Effector memory CD4-positive, alpha-beta T cell (primary cell): ENCODE data around the gene HELQ.
"Not testable (repeated sequence)": the region's sequence is repeated elsewhere in the genome, so short reads cannot be mapped to it uniquely, and the experiment has no call there.

Experiments used
- DNase-seq, 3 donors: peaks; one replicate each; pipeline ENCODE4 v3.0.0-alpha.2; 2020
- H3K27ac ChIP-seq: 2 replicates; pipeline ENCODE4 v1.7.0; 2013; ENCODE audit warnings: mild to moderate bottlenecking, low read length, moderate library complexity; ENCODE audit not compliant: insufficient read depth, poor library complexity, severe bottlenecking
- H3K27me3 ChIP-seq: replicated peaks from 2 replicates; pipeline ENCODE4 v1.7.0; 2013; ENCODE audit warnings: mild to moderate bottlenecking, low read length; ENCODE audit not compliant: insufficient read depth, control insufficient read depth, poor library complexity, severe bottlenecking
- H3K36me3 ChIP-seq: 2 replicates; pipeline ENCODE4 v1.7.0; 2013; ENCODE audit warnings: mild to moderate bottlenecking, low read length, moderate library complexity; ENCODE audit not compliant: control insufficient read depth, insufficient read depth
- H3K4me1 ChIP-seq: 2 replicates; pipeline ENCODE4 v1.7.0; 2013; ENCODE audit warnings: low read length, mild to moderate bottlenecking; ENCODE audit not compliant: control insufficient read depth, insufficient read depth, poor library complexity, severe bottlenecking
- H3K4me3 ChIP-seq: 2 replicates; pipeline ENCODE4 v1.7.0; 2013; ENCODE audit warnings: low read length, low read depth, mild to moderate bottlenecking; ENCODE audit not compliant: insufficient read depth, poor library complexity, severe bottlenecking
- H3K9me3 ChIP-seq: 2 replicates; pipeline ENCODE4 v1.7.0; 2013; ENCODE audit warnings: mild to moderate bottlenecking, low read length, moderate library complexity; ENCODE audit not compliant: control insufficient read depth

HELQ gene

DNA sequence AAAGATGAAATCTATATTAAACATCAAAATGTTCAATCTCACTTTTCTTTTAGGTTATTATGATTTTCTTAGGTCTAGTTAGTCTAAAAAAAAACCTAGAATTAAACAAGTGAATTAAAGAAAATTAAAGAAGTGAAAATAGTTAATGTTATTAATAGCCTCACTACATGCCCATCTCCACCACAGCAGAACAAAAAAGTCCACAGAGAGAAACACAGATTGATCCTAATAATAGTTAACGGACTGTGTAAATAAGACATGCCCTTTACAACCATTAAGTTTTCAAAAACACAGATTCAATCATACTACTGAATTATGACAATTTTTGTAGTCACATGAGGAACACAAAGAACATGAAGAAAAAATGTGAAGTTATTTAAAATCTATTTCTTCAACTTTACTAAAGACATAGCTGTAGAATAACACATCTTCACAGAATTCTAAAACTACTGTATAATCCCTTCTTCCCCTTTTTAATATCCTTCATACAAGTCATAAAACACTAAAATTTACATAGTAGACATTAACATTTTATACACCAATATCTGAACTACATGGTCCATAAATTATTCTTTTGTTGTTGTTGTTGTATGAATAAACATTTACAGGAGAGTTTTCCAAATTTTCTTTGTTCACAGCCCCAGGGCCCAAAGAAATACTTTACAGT lies 15.3 kb downstream of the HELQ start:
- Histone ChIP-seq H3K27me3 (no peaks in the 10 kb centered on the region), H3K4me3 (no peak overlapping the region), H3K9me3 (no peaks in the 10 kb centered on the region), H3K4me1 (no peaks in the 10 kb centered on the region), H3K36me3 (peaks cover 40% of the 10 kb centered on the region), H3K27ac (no peak overlapping the region)
- no peak for DNase-seq

DNA sequence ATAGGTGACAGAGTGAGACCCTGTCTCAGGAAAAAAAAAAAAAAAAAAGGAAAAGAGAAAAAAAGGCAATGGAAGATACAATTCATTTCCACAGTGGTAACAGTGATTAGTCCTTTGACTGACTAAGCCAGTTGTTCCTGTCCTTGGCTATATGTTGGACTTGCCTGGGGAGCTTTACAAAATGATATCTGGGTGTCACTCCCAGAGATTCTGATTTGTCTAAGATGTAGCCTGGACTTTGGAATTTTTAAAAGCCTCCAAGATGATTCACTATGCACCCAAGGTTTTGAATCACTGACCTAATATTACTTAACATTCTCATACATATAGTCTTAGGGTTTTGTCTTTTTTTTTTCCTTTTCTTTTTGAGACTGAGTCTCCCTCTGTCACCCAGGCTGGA lies 16.9 kb downstream of the HELQ start:
- DNase-seq: no peak
- H3K9me3 ChIP-seq: no peaks in the 10 kb centered on the region
- H3K36me3 ChIP-seq: peaks cover 27% of the 10 kb centered on the region
- H3K4me1 ChIP-seq: no peaks in the 10 kb centered on the region
- H3K4me3 ChIP-seq: no peak overlapping the region
- H3K27me3 ChIP-seq: no peaks in the 10 kb centered on the region
- H3K27ac ChIP-seq: no peak overlapping the region

DNA sequence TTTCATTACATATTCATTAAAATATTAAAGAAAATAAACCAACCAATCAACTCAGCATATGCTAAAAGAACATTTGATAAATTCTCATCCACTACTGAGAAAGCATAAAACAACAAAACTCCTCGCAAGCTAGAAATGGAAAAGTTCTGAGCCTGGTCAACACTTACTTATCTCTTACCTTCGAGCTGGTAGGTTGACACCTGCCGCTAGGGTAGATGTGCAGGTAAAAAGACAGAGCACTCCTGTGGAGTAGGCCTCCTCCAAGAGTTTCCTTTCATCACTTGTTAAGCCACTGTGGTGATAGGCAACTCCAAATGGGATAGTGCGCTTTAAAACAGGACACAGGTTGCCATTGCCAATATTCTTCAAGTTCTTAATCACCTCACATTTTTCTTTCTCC lies 18.9 kb downstream of the HELQ start:
- no peaks in the 10 kb centered on the region for H3K27me3 ChIP-seq

DNA sequence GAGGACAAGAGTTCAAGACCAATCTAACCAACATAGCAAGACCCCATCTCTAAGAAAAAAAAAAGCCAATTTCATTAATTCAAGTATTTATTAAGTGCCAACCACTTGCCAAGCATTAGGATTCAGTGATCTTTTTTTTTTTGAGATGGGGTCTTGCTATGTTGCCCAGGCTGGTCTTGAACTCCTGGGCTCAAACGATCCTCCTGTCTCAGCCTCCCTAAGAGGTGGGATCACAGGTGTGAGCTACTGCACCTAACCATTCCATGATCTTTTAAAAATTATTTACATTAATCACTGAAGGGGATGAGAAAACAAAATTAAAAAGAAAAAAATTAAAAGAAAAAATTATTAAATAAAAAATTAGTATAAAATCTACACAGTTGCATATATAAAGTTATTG lies 24.4 kb downstream of the HELQ start:
- Histone ChIP-seq H3K4me3 (no peak overlapping the region), H3K4me1 (no peaks in the 10 kb centered on the region), H3K27ac (no peak overlapping the region), H3K9me3 (no peaks in the 10 kb centered on the region), H3K27me3 (no peaks in the 10 kb centered on the region), H3K36me3 (peaks cover 22% of the 10 kb centered on the region)
- DNase-seq: no peak

More for the DNA sequence above, 18.9 kb downstream of the HELQ start:
- H3K4me1 ChIP-seq: no peaks in the 10 kb centered on the region
- H3K9me3 ChIP-seq: no peaks in the 10 kb centered on the region
- no peak overlapping the region for H3K4me3 ChIP-seq
- H3K36me3 ChIP-seq: peaks cover 15% of the 10 kb centered on the region
- H3K27ac ChIP-seq: no peak overlapping the region
- DNase-seq: no peak

DNA sequence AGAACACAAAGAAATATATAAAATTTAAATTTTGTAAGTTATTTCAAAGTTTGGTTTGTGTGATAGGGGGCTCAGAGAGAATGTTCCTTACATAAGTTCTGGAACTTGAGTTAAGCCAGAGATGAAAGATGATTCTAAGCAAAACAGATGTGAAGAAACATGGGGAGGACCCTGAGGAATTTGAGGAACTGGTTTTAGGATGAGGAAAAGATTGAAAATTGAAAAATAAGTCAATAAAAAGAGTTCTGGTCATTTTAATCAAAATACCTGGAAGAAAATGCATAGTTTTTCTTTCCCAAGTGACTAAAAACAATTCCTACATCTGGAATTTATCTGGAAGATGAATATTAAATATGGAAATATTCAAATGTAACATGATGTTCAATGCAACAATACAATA lies 37.4 kb downstream of the HELQ start:
- no peaks in the 10 kb centered on the region for H3K9me3 ChIP-seq
- DNase-seq: no peak
- H3K27me3 ChIP-seq: no peaks in the 10 kb centered on the region
- H3K27ac ChIP-seq: no peak overlapping the region
- H3K36me3 ChIP-seq: peaks cover 58% of the 10 kb centered on the region
- no peaks in the 10 kb centered on the region for H3K4me1 ChIP-seq
- no peak overlapping the region for H3K4me3 ChIP-seq

DNA sequence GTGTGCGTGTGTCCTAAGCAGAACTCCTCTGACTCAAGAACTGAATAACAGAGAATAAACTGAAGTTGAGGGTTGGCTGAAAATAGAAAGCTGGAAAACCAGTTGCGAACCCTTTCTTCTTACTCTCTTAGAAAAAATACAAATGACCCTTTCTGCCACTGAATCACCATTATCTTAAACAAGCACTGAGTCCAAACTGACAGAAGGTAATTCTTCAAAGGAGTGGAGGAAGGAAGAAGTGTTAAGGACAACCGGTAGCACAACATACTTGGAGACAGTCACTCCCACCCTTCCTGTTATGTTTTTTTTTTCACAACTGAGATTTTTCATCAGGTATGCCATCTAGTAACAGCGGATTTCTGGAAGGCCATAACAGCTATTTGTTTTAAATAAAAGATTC lies 38.1 kb downstream of the HELQ start:
- no peaks in the 10 kb centered on the region for H3K9me3 ChIP-seq
- no peak overlapping the region for H3K27ac ChIP-seq
- H3K4me3 ChIP-seq: no peak overlapping the region
- no peaks in the 10 kb centered on the region for H3K4me1 ChIP-seq
- peaks cover 57% of the 10 kb centered on the region for H3K36me3 ChIP-seq
- no peak for DNase-seq
- H3K27me3 ChIP-seq: no peaks in the 10 kb centered on the region

DNA sequence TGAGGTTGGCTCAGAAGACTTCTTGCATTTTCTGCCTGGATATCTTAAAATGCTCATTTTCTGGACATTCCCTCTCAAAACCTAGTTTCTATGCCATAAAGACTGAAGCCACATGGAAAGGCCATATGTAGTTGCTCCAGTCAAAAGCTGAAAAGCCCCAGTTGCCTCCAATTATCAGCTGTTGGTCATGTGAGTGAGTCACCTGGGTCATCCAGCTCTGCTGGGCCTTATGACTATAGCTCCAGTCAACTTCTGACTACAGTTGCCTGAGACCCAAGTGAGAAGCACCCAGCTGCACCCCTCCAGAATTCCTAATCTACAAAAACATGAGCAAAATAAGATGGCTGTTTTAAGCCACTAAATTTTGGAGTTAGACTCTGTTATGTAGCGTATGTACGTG lies 41.9 kb downstream of the HELQ start:
- no peaks in the 10 kb centered on the region for H3K4me1 ChIP-seq
- no peaks in the 10 kb centered on the region for H3K27me3 ChIP-seq
- H3K4me3 ChIP-seq: no peak overlapping the region
- no peaks in the 10 kb centered on the region for H3K9me3 ChIP-seq
- H3K27ac ChIP-seq: no peak overlapping the region
- no peak for DNase-seq
- H3K36me3 ChIP-seq: peaks cover 50% of the 10 kb centered on the region

DNA sequence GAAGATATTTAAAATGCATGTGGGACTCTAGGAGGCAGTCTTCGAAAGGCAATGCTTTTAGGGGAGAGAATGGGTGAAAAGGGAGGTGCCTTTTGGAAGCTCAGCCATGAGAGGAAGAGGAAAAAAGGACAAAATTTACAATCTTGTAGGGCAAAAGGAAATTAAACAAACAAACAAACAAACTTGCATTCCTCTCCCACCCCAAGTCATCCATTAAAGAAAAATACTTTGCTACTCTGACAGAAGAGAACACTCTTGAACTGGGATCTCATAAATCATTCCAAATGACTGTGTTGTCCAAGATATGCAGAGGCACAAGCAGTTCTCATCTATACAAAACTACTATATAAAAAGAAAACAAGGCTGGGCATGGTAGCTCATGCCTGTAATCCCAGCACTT lies 46.7 kb downstream of the HELQ start:
- H3K4me1 ChIP-seq: no peaks in the 10 kb centered on the region
- no peaks in the 10 kb centered on the region for H3K9me3 ChIP-seq
- no peaks in the 10 kb centered on the region for H3K27me3 ChIP-seq
- H3K4me3 ChIP-seq: no peak overlapping the region
- H3K27ac ChIP-seq: no peak overlapping the region
- no peak for DNase-seq
- peaks cover 30% of the 10 kb centered on the region for H3K36me3 ChIP-seq

DNA sequence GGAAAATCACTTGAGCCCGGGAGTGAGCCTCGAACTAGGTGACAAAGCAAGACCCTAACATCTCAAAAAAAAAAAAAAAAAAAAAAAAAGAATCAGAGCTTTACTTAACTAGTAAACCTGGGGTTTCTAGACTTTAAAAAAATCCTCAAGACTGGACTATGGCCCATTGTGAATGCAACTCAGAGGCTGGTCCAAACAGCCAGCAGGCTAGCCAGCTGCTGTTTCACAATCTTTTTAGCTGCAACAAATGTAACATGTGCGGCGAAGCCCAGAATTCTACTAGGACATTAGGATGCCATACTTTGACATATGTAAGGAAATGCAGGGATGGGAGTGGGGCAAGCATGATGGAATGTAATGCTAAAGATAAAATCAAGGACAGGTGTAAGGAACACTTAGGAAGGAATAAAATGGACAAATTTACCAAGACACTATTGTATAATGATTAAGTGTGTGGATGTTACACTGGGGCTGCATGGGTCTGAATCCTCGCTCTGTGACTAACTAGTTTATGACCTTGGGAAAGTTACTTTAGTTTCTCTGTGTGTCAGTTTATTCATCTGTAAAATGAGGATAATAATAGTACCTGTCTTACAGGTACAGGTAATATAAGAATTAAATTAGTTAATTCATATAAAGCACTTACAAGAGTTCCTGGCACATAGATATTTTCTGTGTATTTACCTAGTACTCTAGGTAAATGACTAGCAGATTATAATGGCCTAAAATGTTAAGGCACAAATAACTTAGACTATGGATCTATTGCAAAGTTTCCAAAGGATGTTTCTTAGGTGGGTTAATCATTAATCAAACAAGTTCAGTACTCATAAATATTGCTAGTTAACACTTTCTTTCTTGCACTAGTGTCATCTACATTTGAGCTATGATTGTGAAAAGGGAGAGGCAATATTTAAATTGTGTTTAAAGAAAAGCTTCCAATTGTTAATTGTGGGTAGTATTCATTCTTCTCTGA lies 49.5 kb downstream of the HELQ start:
- no peak overlapping the region for H3K4me3 ChIP-seq
- H3K4me1 ChIP-seq: no peaks in the 10 kb centered on the region
- peaks cover 19% of the 10 kb centered on the region for H3K36me3 ChIP-seq
- no peaks in the 10 kb centered on the region for H3K9me3 ChIP-seq
- H3K27ac ChIP-seq: no peak overlapping the region
- no peaks in the 10 kb centered on the region for H3K27me3 ChIP-seq
- DNase-seq: no peak

DNA sequence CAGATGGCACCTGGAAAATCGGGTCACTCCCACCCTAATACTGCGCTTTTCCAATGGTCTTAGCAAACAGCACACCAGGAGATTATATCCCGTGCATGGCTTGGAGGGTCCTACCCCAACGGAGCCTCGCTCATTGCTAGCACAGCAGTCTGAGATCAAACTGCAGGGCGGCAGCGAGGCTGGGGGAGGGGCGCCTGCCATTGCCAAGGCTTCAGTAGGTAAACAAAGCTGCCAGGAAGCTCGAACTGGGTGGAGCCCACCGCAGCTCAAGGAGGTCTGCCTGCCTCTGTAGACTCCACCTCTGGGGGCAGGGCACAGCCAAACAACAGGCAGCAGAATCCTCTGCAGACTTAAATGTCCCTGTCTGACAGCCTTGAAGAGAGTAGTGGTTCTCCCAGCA lies 57.5 kb downstream of the HELQ start:
- H3K36me3 ChIP-seq, H3K4me3 ChIP-seq, H3K9me3 ChIP-seq, DNase-seq, H3K27me3 ChIP-seq, H3K4me1 ChIP-seq, H3K27ac ChIP-seq: not testable (repeated sequence)
